ENCODE data around the gene CNTNAP2.

Gene CNTNAP2

GRCh38 chr7:147912946-147913638 is 1796.5 kb downstream of the CNTNAP2 start:
- Histone ChIP-seq H3K27me3 (replicated peaks; ENCODE audit: control insufficient read depth, insufficient read depth, low read length, poor library complexity, severe bottlenecking) (no peaks in the 10 kb centered on the region), H3K36me3 (ENCODE audit: control insufficient read depth, insufficient read depth, low read length) (no peaks in the 10 kb centered on the region), H3K4me3 (ENCODE audit: insufficient read depth, low read depth, low read length, poor library complexity, severe bottlenecking) (no peak overlapping the region), H3K9me3 (ENCODE audit: control insufficient read depth, low read length) (no peaks in the 10 kb centered on the region), H3K4me1 (ENCODE audit: control insufficient read depth, insufficient read depth, low read length, poor library complexity, severe bottlenecking) (no peaks in the 10 kb centered on the region), H3K27ac (ENCODE audit: insufficient read depth, low read length, poor library complexity, severe bottlenecking) (no peak overlapping the region)
- no peak for DNase-seq

- Histone ChIP-seq H3K27ac (ENCODE audit: insufficient read depth, low read length, poor library complexity, severe bottlenecking) (no peak overlapping the region), H3K4me3 (ENCODE audit: insufficient read depth, low read depth, low read length, poor library complexity, severe bottlenecking) (no peak overlapping the region), H3K27me3 (replicated peaks; ENCODE audit: control insufficient read depth, insufficient read depth, low read length, poor library complexity, severe bottlenecking) (no peaks in the 10 kb centered on the region), H3K36me3 (ENCODE audit: control insufficient read depth, insufficient read depth, low read length) (no peaks in the 10 kb centered on the region), H3K4me1 (ENCODE audit: control insufficient read depth, insufficient read depth, low read length, poor library complexity, severe bottlenecking) (no peaks in the 10 kb centered on the region), H3K9me3 (ENCODE audit: control insufficient read depth, low read length) (no peaks in the 10 kb centered on the region)
- DNase-seq: no peak
Measured at GRCh38 chr7:147915781-147916180, 1799.2 kb downstream of the CNTNAP2 start.

GRCh38 chr7:147916573-147916972 is 1800.0 kb downstream of the CNTNAP2 start:
- no peaks in the 10 kb centered on the region for H3K27me3 ChIP-seq (replicated peaks; ENCODE audit: control insufficient read depth, insufficient read depth, low read length, poor library complexity, severe bottlenecking)
- H3K36me3 ChIP-seq (ENCODE audit: control insufficient read depth, insufficient read depth, low read length): no peaks in the 10 kb centered on the region
- no peak overlapping the region for H3K27ac ChIP-seq (ENCODE audit: insufficient read depth, low read length, poor library complexity, severe bottlenecking)

GRCh38 chr7:147923841-147924240 is 1807.2 kb downstream of the CNTNAP2 start:
- no peaks in the 10 kb centered on the region for H3K9me3 ChIP-seq (ENCODE audit: control insufficient read depth, low read length)
- H3K36me3 ChIP-seq (ENCODE audit: control insufficient read depth, insufficient read depth, low read length): no peaks in the 10 kb centered on the region
- no peak overlapping the region for H3K4me3 ChIP-seq (ENCODE audit: insufficient read depth, low read depth, low read length, poor library complexity, severe bottlenecking)

More at GRCh38 chr7:147916573-147916972, 1800.0 kb downstream of the CNTNAP2 start:
- Histone ChIP-seq H3K4me1 (ENCODE audit: control insufficient read depth, insufficient read depth, low read length, poor library complexity, severe bottlenecking) (no peaks in the 10 kb centered on the region), H3K4me3 (ENCODE audit: insufficient read depth, low read depth, low read length, poor library complexity, severe bottlenecking) (no peak overlapping the region), H3K9me3 (ENCODE audit: control insufficient read depth, low read length) (no peaks in the 10 kb centered on the region)
- no peak for DNase-seq

GRCh38 chr7:147937428-147937827 is 1820.8 kb downstream of the CNTNAP2 start:
- Histone ChIP-seq H3K4me3 (ENCODE audit: insufficient read depth, low read depth, low read length, poor library complexity, severe bottlenecking) (no peak overlapping the region), H3K9me3 (ENCODE audit: control insufficient read depth, low read length) (no peaks in the 10 kb centered on the region), H3K27me3 (replicated peaks; ENCODE audit: control insufficient read depth, insufficient read depth, low read length, poor library complexity, severe bottlenecking) (no peaks in the 10 kb centered on the region), H3K27ac (ENCODE audit: insufficient read depth, low read length, poor library complexity, severe bottlenecking) (no peak overlapping the region), H3K36me3 (ENCODE audit: control insufficient read depth, insufficient read depth, low read length) (no peaks in the 10 kb centered on the region), H3K4me1 (ENCODE audit: control insufficient read depth, insufficient read depth, low read length, poor library complexity, severe bottlenecking) (no peaks in the 10 kb centered on the region)
- no peak for DNase-seq

More at GRCh38 chr7:147923841-147924240, 1807.2 kb downstream of the CNTNAP2 start:
- H3K27ac ChIP-seq (ENCODE audit: insufficient read depth, low read length, poor library complexity, severe bottlenecking): no peak overlapping the region
- no peaks in the 10 kb centered on the region for H3K27me3 ChIP-seq (replicated peaks; ENCODE audit: control insufficient read depth, insufficient read depth, low read length, poor library complexity, severe bottlenecking)
- DNase-seq: no peak
- no peaks in the 10 kb centered on the region for H3K4me1 ChIP-seq (ENCODE audit: control insufficient read depth, insufficient read depth, low read length, poor library complexity, severe bottlenecking)

GRCh38 chr7:147941381-147941780 is 1824.8 kb downstream of the CNTNAP2 start:
- H3K27ac ChIP-seq (ENCODE audit: insufficient read depth, low read length, poor library complexity, severe bottlenecking): no peak overlapping the region
- no peaks in the 10 kb centered on the region for H3K27me3 ChIP-seq (replicated peaks; ENCODE audit: control insufficient read depth, insufficient read depth, low read length, poor library complexity, severe bottlenecking)
- no peak overlapping the region for H3K4me3 ChIP-seq (ENCODE audit: insufficient read depth, low read depth, low read length, poor library complexity, severe bottlenecking)
- no peak for DNase-seq
- H3K4me1 ChIP-seq (ENCODE audit: control insufficient read depth, insufficient read depth, low read length, poor library complexity, severe bottlenecking): no peaks in the 10 kb centered on the region
- H3K9me3 ChIP-seq (ENCODE audit: control insufficient read depth, low read length): no peaks in the 10 kb centered on the region
- H3K36me3 ChIP-seq (ENCODE audit: control insufficient read depth, insufficient read depth, low read length): no peaks in the 10 kb centered on the region

GRCh38 chr7:147944321-147944720 is 1827.7 kb downstream of the CNTNAP2 start:
- Histone ChIP-seq H3K36me3 (ENCODE audit: control insufficient read depth, insufficient read depth, low read length) (no peaks in the 10 kb centered on the region), H3K4me1 (ENCODE audit: control insufficient read depth, insufficient read depth, low read length, poor library complexity, severe bottlenecking) (no peaks in the 10 kb centered on the region), H3K27me3 (replicated peaks; ENCODE audit: control insufficient read depth, insufficient read depth, low read length, poor library complexity, severe bottlenecking) (no peaks in the 10 kb centered on the region), H3K9me3 (ENCODE audit: control insufficient read depth, low read length) (no peaks in the 10 kb centered on the region), H3K4me3 (ENCODE audit: insufficient read depth, low read depth, low read length, poor library complexity, severe bottlenecking) (no peak overlapping the region), H3K27ac (ENCODE audit: insufficient read depth, low read length, poor library complexity, severe bottlenecking) (no peak overlapping the region)
- no peak for DNase-seq

- no peak overlapping the region for H3K4me3 ChIP-seq (ENCODE audit: insufficient read depth, low read depth, low read length, poor library complexity, severe bottlenecking)
Measured at GRCh38 chr7:147952918-147953317, 1836.3 kb downstream of the CNTNAP2 start.

GRCh38 chr7:147968046-147968610 is 1851.5 kb downstream of the CNTNAP2 start:
- no peaks in the 10 kb centered on the region for H3K9me3 ChIP-seq (ENCODE audit: control insufficient read depth, low read length)
- no peak overlapping the region for H3K27ac ChIP-seq (ENCODE audit: insufficient read depth, low read length, poor library complexity, severe bottlenecking)
- no peaks in the 10 kb centered on the region for H3K27me3 ChIP-seq (replicated peaks; ENCODE audit: control insufficient read depth, insufficient read depth, low read length, poor library complexity, severe bottlenecking)
- no peak for DNase-seq
- H3K4me3 ChIP-seq (ENCODE audit: insufficient read depth, low read depth, low read length, poor library complexity, severe bottlenecking): no peak overlapping the region
- H3K4me1 ChIP-seq (ENCODE audit: control insufficient read depth, insufficient read depth, low read length, poor library complexity, severe bottlenecking): no peaks in the 10 kb centered on the region
- H3K36me3 ChIP-seq (ENCODE audit: control insufficient read depth, insufficient read depth, low read length): no peaks in the 10 kb centered on the region

More at GRCh38 chr7:147952918-147953317, 1836.3 kb downstream of the CNTNAP2 start:
- H3K27me3 ChIP-seq (replicated peaks; ENCODE audit: control insufficient read depth, insufficient read depth, low read length, poor library complexity, severe bottlenecking): no peaks in the 10 kb centered on the region
- H3K9me3 ChIP-seq (ENCODE audit: control insufficient read depth, low read length): no peaks in the 10 kb centered on the region
- no peaks in the 10 kb centered on the region for H3K4me1 ChIP-seq (ENCODE audit: control insufficient read depth, insufficient read depth, low read length, poor library complexity, severe bottlenecking)
- no peak for DNase-seq
- H3K36me3 ChIP-seq (ENCODE audit: control insufficient read depth, insufficient read depth, low read length): no peaks in the 10 kb centered on the region
- no peak overlapping the region for H3K27ac ChIP-seq (ENCODE audit: insufficient read depth, low read length, poor library complexity, severe bottlenecking)

GRCh38 chr7:147971606-147972110 is 1855.1 kb downstream of the CNTNAP2 start:
- no peak overlapping the region for H3K4me3 ChIP-seq (ENCODE audit: insufficient read depth, low read depth, low read length, poor library complexity, severe bottlenecking)
- DNase-seq: no peak
- no peaks in the 10 kb centered on the region for H3K9me3 ChIP-seq (ENCODE audit: control insufficient read depth, low read length)
- H3K36me3 ChIP-seq (ENCODE audit: control insufficient read depth, insufficient read depth, low read length): no peaks in the 10 kb centered on the region
- H3K27ac ChIP-seq (ENCODE audit: insufficient read depth, low read length, poor library complexity, severe bottlenecking): no peak overlapping the region
- H3K27me3 ChIP-seq (replicated peaks; ENCODE audit: control insufficient read depth, insufficient read depth, low read length, poor library complexity, severe bottlenecking): no peaks in the 10 kb centered on the region
- H3K4me1 ChIP-seq (ENCODE audit: control insufficient read depth, insufficient read depth, low read length, poor library complexity, severe bottlenecking): no peaks in the 10 kb centered on the region
